Mesothelial cell of epicardium (in vitro differentiated cells): Measurements from ENCODE around the gene SEPTIN6. TPM values are rescaled to one million over a fixed set of nuclear protein-coding genes. Genes with fewer than 3 reads are reported as not detected.

ENCODE experiments used
- DNase-seq, 2 experiments: peaks; one replicate each; pipeline ENCODE4 v3.0.0; 2021; ENCODE audit warnings: low spot score in 2 of 2; ENCODE audit not compliant: unreplicated experiment in 2 of 2
- H3K27ac Mint-ChIP-seq: 2 replicates; pipeline ENCODE4 v1.8.0; 2021; ENCODE audit warnings: mixed read lengths
- H3K27me3 Mint-ChIP-seq: 2 replicates; pipeline ENCODE4 v1.8.0; 2021; ENCODE audit warnings: low read depth, mixed read lengths
- H3K36me3 Mint-ChIP-seq: 2 replicates; pipeline ENCODE4 v1.8.0; 2021; ENCODE audit warnings: mixed read lengths
- H3K4me1 Mint-ChIP-seq: 2 replicates; pipeline ENCODE4 v1.8.0; 2021; ENCODE audit warnings: mixed read lengths
- H3K4me3 Mint-ChIP-seq: 2 replicates; pipeline ENCODE4 v1.8.0; 2021; ENCODE audit warnings: mild to moderate bottlenecking, moderate library complexity, mixed read lengths
- H3K9me3 Mint-ChIP-seq: 2 replicates; pipeline ENCODE4 v1.8.0; 2021; ENCODE audit warnings: mixed read lengths
- microRNA-seq: library from miRNA; unstranded; fragments of <30 nt; microRNA quantifications from one replicate; pipeline ENCODE4 v1.2.0, GENCODE V29; 2021; ENCODE audit warnings: inconsistent platforms, mixed read lengths
- total RNA-seq: library from RNA; stranded (reverse); gene quantifications from 3 replicates; pipeline ENCODE4 v1.2.1, GENCODE V29; 2021
- TF ChIP-seq, protein P1 (sequence below): fragments of 200-600 bp; sonication (generic); IDR thresholded peaks from one replicate; pipeline ENCODE4 v1.5.0; 2021; ENCODE audit warnings: antibody characterized with exemption; ENCODE audit not compliant: unreplicated experiment

The SEPTIN6 gene
- total RNA-seq, 1 donor from 2014 or later: 62.7 TPM

DNA sequence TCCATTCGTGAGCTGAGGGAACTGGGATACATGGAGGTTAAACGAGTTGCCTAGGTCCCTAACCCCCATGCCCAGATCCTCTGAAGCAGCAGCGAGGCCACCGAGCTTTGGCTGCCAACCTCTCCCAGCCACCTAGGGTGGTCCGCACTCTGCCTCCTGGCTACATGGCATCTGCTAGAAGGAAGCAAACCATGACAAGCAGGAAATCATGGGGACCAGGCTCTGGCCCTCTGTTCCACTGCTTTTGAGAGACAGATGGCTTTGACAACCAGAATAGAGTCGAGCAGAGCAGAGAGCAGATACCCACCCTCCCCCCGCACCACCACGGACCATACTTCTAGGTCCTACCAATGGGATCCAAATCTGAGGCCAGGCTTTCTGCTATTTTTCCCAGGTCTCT, 49.3 kb downstream of the SEPTIN6 start:
- H3K36me3 Mint-ChIP-seq: peaks cover 10% of the 10 kb centered on the region
- DNase-seq: no peak
- peaks cover 4% of the 10 kb centered on the region for H3K9me3 Mint-ChIP-seq
- H3K27ac Mint-ChIP-seq: no peak overlapping the region
- H3K4me1 Mint-ChIP-seq: no peaks in the 10 kb centered on the region
- TF ChIP-seq, protein P1, sequence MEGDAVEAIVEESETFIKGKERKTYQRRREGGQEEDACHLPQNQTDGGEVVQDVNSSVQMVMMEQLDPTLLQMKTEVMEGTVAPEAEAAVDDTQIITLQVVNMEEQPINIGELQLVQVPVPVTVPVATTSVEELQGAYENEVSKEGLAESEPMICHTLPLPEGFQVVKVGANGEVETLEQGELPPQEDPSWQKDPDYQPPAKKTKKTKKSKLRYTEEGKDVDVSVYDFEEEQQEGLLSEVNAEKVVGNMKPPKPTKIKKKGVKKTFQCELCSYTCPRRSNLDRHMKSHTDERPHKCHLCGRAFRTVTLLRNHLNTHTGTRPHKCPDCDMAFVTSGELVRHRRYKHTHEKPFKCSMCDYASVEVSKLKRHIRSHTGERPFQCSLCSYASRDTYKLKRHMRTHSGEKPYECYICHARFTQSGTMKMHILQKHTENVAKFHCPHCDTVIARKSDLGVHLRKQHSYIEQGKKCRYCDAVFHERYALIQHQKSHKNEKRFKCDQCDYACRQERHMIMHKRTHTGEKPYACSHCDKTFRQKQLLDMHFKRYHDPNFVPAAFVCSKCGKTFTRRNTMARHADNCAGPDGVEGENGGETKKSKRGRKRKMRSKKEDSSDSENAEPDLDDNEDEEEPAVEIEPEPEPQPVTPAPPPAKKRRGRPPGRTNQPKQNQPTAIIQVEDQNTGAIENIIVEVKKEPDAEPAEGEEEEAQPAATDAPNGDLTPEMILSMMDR: no peak
- no peaks in the 10 kb centered on the region for H3K27me3 Mint-ChIP-seq
- no peak overlapping the region for H3K4me3 Mint-ChIP-seq

Small RNA genes lying within 50 kb of the gene (microRNA-seq; reads per million reads assigned to microRNA genes)
- gene MIR766: 214 reads per million, percentile 67 among the genes with 10 or more reads in this experiment

Other genes with a start within 250 kb of the SEPTIN6 start
- gene SLC25A5, start 224.7 kb downstream of the SEPTIN6 start, total RNA-seq: 171 to 179 TPM (median 177 TPM) in 3 replicates
- gene STEEP1, start 127.8 kb downstream of the SEPTIN6 start, total RNA-seq: 21.6 to 24.9 TPM (median 22.3 TPM) in 3 replicates
- 48.8 to 54.1 TPM (median 50.1 TPM) in 3 replicates for gene UBE2A, start 118.6 kb downstream of the SEPTIN6 start, total RNA-seq
- 11.0 to 11.6 TPM (median 11.0 TPM) in 3 replicates for gene NKRF, start 86.7 kb downstream of the SEPTIN6 start, total RNA-seq
- gene SOWAHD, start 65.4 kb upstream of the SEPTIN6 start, total RNA-seq: 0.38 TPM in 2 of 3 replicates, not detected in the other
- gene RPL39, start 98.5 kb upstream of the SEPTIN6 start, total RNA-seq: 2,086 to 2,208 TPM (median 2,190 TPM) in 3 replicates
- gene UPF3B, start 159.8 kb upstream of the SEPTIN6 start, total RNA-seq: 20.7 to 21.5 TPM (median 20.8 TPM) in 3 replicates
- gene RNF113A, start 178.6 kb upstream of the SEPTIN6 start, total RNA-seq: 9.1 to 11.7 TPM (median 9.7 TPM) in 3 replicates
- 54.7 to 57.4 TPM (median 57.3 TPM) in 3 replicates for gene NDUFA1, start 178.7 kb upstream of the SEPTIN6 start, total RNA-seq
- not detected in 3 replicates for gene AKAP14, start 202.7 kb upstream of the SEPTIN6 start, total RNA-seq